ENCODE measurements around the gene PHF21A.

DNA sequence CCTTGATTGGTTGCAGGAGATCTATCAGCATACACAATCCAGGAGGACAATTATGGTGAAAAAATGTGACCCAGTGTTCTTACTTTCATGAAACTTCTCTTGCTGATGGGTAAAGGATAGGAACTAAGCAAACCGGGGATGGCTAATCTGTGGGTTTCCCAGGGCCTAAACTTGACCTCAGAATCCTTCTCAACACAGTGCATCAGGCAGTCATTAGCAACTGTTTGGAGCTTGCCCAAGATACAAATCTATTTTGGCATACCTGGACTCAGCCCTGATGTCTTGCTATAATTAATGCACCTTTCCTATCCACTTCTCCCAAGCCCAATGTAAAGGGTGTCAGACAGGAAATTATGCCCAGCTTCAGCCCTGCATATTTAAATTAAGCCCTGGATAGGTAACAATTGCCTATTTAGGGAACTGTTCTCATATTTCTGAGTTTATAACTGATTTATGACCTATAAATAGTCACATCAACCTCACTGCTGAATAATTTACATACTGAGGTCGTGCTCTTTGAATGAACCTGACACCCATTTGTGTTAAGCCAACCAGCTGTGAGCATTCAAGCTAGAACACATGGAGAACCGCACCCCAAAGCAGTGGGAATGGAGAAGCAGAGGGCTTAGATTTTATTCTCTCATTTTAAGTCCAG lies 9.2 kb upstream of the PHF21A start:
- TF ChIP-seq, protein P1, sequence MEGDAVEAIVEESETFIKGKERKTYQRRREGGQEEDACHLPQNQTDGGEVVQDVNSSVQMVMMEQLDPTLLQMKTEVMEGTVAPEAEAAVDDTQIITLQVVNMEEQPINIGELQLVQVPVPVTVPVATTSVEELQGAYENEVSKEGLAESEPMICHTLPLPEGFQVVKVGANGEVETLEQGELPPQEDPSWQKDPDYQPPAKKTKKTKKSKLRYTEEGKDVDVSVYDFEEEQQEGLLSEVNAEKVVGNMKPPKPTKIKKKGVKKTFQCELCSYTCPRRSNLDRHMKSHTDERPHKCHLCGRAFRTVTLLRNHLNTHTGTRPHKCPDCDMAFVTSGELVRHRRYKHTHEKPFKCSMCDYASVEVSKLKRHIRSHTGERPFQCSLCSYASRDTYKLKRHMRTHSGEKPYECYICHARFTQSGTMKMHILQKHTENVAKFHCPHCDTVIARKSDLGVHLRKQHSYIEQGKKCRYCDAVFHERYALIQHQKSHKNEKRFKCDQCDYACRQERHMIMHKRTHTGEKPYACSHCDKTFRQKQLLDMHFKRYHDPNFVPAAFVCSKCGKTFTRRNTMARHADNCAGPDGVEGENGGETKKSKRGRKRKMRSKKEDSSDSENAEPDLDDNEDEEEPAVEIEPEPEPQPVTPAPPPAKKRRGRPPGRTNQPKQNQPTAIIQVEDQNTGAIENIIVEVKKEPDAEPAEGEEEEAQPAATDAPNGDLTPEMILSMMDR (IDR thresholded peaks at IDR 0.05; ENCODE audit: low read length) = no peak
- TF ChIP-seq EZH2 (IDR thresholded peaks at IDR 0.05; ENCODE audit: borderline replicate concordance, low read length) = no peak

Data from OCI-LY1 (cell line).